GM15510 (cell line): Measurements from ENCODE around the gene MMP27.

ENCODE experiments used
- POLR2A ChIP-seq: IDR thresholded peaks from 3 replicates; pipeline ENCODE4 v1.6.1; 2011; ENCODE audit warnings: borderline replicate concordance; ENCODE audit not compliant: insufficient read length; ENCODE audit errors: extremely low read depth

Gene MMP27

DNA sequence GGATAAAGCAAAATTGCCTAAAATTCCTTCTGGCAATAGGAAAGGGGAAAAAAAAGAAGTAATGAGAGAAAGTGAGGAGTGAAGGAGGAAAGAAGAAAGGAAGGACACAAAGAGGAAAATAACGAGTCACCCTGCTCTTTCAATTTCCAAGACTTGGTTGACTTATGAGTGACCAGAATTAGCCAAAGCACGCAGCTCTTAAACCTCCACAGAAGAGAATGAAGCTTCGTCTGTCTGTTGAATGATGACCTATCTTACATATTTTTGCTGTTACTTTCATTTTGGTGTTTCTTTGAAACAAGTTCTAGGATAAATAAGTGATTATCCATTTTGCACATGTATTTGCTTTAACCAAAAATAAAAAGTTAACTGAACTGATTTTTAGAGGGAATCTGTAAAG, 728 bp downstream of the MMP27 start:
- no peak for TF ChIP-seq POLR2A

DNA sequence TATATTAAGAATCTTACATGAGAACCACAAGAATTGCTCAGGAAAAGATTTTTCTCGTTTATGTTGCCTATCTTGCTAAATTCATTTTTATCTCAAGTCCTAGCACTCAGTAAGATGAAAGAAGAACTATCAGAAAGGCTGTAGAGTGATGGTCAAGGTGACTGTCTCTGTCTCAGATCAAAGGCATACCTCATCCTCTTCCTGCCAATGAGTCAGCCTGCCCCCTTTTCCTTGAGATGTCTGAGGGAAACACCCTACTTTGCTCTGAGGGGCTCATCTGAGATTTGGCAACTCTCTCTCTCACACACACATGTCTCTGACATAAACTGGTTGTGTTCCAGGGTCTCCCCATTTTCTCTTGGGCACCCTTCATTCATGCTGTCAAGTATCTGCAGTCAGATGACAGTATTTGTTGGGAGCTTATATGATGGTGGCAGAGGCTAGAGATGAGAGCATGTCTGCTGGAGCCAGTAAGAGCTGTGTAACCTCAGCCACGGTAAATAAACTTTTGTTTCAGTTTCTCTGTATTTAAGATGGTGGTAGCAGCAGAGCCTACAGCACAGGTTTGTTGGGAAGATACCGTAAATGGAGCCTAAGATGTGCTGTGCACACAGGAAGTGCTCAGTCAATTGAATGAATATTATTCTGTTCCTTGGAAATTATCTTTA, 1.6 kb downstream of the MMP27 start:
- no peak for TF ChIP-seq POLR2A

GRCh38 chr11:102695201-102695600, 10.4 kb downstream of the MMP27 start:
- TF ChIP-seq POLR2A: no peak

- TF ChIP-seq POLR2A: no peak
These were observed 19.8 kb downstream of the MMP27 start for GRCh38 chr11:102685754-102686153.

- TF ChIP-seq POLR2A: no peak
These were observed 20.2 kb downstream of the MMP27 start for GRCh38 chr11:102685338-102685737.

- TF ChIP-seq POLR2A: no peak
These were observed 22.3 kb downstream of the MMP27 start for GRCh38 chr11:102683277-102683676.

- no peak for TF ChIP-seq POLR2A
These were observed 24.6 kb downstream of the MMP27 start for GRCh38 chr11:102680945-102681344.

GRCh38 chr11:102678022-102678421, 27.5 kb downstream of the MMP27 start:
- no peak for TF ChIP-seq POLR2A

DNA sequence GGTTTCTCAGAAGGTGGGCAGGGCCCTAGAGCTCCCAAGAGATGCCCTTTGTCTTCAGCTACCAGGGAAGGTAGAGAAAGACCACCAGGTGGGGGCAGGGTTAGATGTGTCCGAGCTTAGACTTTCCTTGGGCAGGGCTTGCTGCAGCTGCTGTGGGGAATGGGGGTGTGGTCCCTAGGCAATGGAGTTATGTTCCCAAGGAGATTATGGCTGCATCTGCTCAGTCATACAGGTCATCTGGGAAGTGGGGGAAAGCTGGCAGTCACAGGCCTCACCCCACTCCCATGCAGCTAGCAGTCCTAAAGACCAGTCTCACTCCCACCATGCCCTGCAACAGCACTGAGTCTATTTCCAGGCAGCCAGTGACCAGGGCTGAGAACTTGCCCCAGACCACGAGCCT, 29.5 kb downstream of the MMP27 start:
- no peak for TF ChIP-seq POLR2A

- no peak for TF ChIP-seq POLR2A
These were observed 35.9 kb downstream of the MMP27 start for GRCh38 chr11:102669664-102670063.

- no peak for TF ChIP-seq POLR2A
These were observed 39.1 kb downstream of the MMP27 start for GRCh38 chr11:102666331-102666957.

GRCh38 chr11:102664001-102664752, 41.4 kb downstream of the MMP27 start:
- TF ChIP-seq POLR2A: no peak

DNA sequence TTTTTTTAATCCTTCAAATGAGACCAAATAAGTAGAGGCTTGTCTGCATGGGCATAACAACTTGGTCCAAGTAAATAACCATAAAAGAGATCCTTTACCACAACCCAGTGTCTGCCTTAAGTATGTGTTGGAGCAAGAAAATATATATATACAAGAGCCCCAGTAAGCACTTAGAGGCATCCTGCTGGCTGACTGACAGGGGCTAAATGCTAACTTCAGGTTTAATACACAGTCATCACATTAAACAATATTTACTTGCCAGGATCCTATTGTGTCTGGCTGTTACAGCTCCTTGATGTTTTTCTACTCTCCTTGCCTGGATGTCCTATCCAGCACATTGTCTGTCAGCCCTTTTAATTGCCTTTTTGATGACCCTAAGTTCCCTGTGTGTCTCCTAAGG, 43.0 kb downstream of the MMP27 start:
- TF ChIP-seq POLR2A: no peak

GRCh38 chr11:102661040-102661439, 44.5 kb downstream of the MMP27 start:
- TF ChIP-seq POLR2A: no peak

DNA sequence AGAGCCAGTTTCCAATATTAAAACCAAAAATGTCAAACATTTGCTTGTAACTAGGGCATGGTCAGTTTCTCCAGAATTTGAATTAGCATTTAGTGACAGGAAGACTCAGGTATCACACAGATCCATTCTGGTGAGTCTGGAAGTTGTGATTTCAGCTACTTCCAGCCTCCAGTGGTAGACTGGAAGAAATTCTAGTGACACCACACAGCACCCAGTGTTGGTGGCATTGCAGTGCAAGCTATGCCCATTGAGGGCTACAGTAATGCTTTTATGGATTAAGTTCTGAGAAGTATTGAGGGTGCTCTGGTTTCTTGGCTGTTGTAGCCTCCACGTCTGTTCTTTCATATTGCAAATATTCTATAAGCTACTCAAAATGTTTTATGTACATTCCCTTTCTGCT, 49.0 kb downstream of the MMP27 start:
- TF ChIP-seq POLR2A: no peak

GRCh38 chr11:102655547-102655946, 50.0 kb downstream of the MMP27 start:
- no peak for TF ChIP-seq POLR2A

- no peak for TF ChIP-seq POLR2A
These were observed 50.8 kb downstream of the MMP27 start for GRCh38 chr11:102654761-102655160.

DNA sequence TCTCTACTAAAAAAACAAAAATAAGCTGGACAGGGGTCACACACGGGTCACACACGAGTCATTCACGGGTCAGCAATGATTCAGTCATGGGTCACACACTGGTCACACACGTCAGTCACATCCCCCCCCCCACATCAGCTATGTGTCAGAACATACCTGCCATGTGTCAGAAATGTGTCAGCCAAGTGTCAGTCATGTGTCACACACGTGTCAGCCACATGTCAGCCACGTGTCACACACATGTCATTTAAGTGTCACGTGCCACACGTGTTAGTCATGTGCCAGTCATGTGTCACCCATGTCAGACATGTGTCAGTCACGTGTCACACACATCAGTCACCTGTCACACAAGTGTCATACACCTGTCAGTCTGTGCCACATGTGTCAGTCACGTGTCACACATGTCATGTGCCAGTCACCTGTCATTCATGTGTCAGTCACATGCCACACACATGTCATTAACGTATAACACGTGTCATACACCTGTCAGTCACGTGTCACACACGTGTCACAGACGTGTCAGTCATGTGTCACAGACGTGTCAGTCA, 51.8 kb downstream of the MMP27 start:
- TF ChIP-seq POLR2A: no peak
